22Rv1 (cell line): ENCODE data around the gene CFAP92.
A peak's percentile ranks its signal among the peaks of the same experiment; 100 is the strongest.

Source experiments
- H3K27ac ChIP-seq: fragments of 450-650 bp; 2 replicates; pipeline ENCODE4 v1.5.1; 2017
- CTCF ChIP-seq: fragments of 450-650 bp; IDR thresholded peaks from 2 replicates; pipeline ENCODE4 v1.5.1; 2017; ENCODE audit warnings: mild to moderate bottlenecking
- ZFX ChIP-seq: fragments of 450-650 bp; IDR thresholded peaks from 2 replicates; pipeline ENCODE4 v1.6.1; 2017; ENCODE audit warnings: antibody characterized with exemption, borderline replicate concordance

CFAP92 gene

DNA sequence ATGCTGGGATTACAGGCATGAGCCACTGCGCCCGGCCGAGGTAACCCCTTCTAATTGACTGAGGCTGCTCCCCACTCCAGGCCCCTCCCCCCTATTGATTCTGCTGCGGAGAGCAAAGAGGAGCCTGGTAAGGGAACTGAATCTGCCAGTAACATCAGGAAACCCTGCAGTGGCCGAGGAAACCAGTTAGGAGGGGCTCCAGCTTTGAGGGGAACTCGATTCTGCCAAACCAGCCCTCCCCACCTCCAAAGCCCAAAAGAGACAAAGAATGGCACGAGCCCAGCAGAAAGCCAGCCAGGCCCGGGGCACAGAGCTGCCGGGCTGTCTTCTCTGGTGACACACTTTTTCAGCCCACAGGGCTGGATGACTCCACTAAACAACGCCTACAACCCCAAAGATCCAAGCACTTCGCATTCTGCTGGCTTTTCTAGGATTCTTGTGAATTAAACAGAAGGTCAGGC lies 129.5 kb downstream of the CFAP92 start:
- TF ChIP-seq ZFX (no peak), CTCF (no peak)
- no peak overlapping the region for H3K27ac ChIP-seq

DNA sequence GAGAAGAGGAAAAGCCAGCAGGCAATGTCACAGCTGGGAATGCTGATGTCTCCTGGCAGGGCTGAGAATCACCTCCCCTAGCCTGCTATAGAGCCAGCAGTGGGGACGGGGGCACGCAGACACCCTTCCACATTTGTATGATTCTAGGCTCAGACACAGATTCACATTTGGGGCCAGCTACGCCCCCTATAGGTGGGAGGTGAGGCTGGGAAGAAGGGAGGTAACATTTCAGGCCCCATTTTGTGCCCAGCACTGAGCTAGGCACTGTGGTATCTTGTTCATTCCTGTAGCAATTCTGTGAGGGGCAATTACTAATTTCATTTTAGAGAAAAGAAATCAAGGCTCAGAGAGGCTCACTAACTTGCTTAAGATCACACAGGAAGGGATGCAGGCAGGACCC lies 130.3 kb downstream of the CFAP92 start:
- H3K27ac ChIP-seq: no peak overlapping the region
- TF ChIP-seq CTCF: peak; percentile 54
- TF ChIP-seq ZFX: no peak

DNA sequence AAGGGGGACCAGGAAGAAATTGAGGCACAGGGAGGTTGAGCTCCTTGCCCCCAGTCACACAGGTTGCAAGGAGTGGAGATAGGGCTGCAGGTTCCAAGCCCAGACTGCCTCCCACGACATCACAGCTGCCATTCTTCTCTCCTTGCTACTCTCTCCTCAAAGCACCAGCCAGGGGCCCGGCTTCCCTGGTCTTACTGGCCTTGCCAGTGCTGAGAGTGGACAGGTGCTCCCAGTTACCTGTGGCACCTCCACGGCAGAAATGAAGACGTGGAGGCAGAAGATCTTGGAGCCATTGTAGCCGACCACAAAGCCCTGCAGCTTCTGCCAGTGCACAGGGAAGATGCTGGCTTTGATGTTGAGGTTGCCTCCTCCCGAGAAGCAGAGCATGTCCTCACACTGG lies 132.4 kb downstream of the CFAP92 start:
- H3K27ac ChIP-seq: no peak overlapping the region
- TF ChIP-seq CTCF (no peak), ZFX (no peak)
